ENCODE measurements around the gene COL18A1.

COL18A1 gene

GRCh38 chr21:45531393-45532215, 126.6 kb downstream of the COL18A1 start:
- Histone ChIP-seq H3K4me3 (ENCODE audit: low read length) (no peak overlapping the region), H3K27ac (ENCODE audit: low read depth, low read length) (no peak overlapping the region), H3K9ac (ENCODE audit: low read depth, low read length) (no peak overlapping the region), H3K4me1 (ENCODE audit: insufficient read depth, low read length) (no peaks in the 10 kb centered on the region), H3K27me3 (ENCODE audit: insufficient read depth, low read length) (no peaks in the 10 kb centered on the region), H3K9me3 (ENCODE audit: insufficient read depth, low read depth, low read length) (no peaks in the 10 kb centered on the region), H3K36me3 (ENCODE audit: insufficient read depth, low read length) (peaks cover 52% of the 10 kb centered on the region)
- WGBS = 96% methylated on average over 76 of the region's 76 CpGs

- H3K4me1 ChIP-seq (ENCODE audit: insufficient read depth, low read length) = no peaks in the 10 kb centered on the region
- no peaks in the 10 kb centered on the region for H3K9me3 ChIP-seq (ENCODE audit: insufficient read depth, low read depth, low read length)
- H3K36me3 ChIP-seq (ENCODE audit: insufficient read depth, low read length) = peaks cover 53% of the 10 kb centered on the region
- no peak overlapping the region for H3K4me3 ChIP-seq (ENCODE audit: low read length)
- H3K9ac ChIP-seq (ENCODE audit: low read depth, low read length) = no peak overlapping the region
- no peak overlapping the region for H3K27ac ChIP-seq (ENCODE audit: low read depth, low read length)
- no peaks in the 10 kb centered on the region for H3K27me3 ChIP-seq (ENCODE audit: insufficient read depth, low read length)
- WGBS = 88% methylated on average over 7 of the region's 7 CpGs
These were observed 127.9 kb downstream of the COL18A1 start for GRCh38 chr21:45532826-45533360.

GRCh38 chr21:45533361-45533845, 128.4 kb downstream of the COL18A1 start:
- Histone ChIP-seq H3K4me1 (ENCODE audit: insufficient read depth, low read length) (no peaks in the 10 kb centered on the region), H3K36me3 (ENCODE audit: insufficient read depth, low read length) (peaks cover 48% of the 10 kb centered on the region), H3K27me3 (ENCODE audit: insufficient read depth, low read length) (no peaks in the 10 kb centered on the region), H3K27ac (ENCODE audit: low read depth, low read length) (no peak overlapping the region), H3K9me3 (ENCODE audit: insufficient read depth, low read depth, low read length) (no peaks in the 10 kb centered on the region), H3K9ac (ENCODE audit: low read depth, low read length) (no peak overlapping the region), H3K4me3 (ENCODE audit: low read length) (no peak overlapping the region)
- WGBS = 91% methylated on average over 12 of the region's 12 CpGs

GRCh38 chr21:45533846-45534635, 129.1 kb downstream of the COL18A1 start:
- H3K9ac ChIP-seq (ENCODE audit: low read depth, low read length) = no peak overlapping the region
- H3K36me3 ChIP-seq (ENCODE audit: insufficient read depth, low read length) = peaks cover 44% of the 10 kb centered on the region
- H3K27ac ChIP-seq (ENCODE audit: low read depth, low read length) = no peak overlapping the region
- WGBS = 93% methylated on average over 20 of the region's 20 CpGs
- no peak overlapping the region for H3K4me3 ChIP-seq (ENCODE audit: low read length)
- H3K9me3 ChIP-seq (ENCODE audit: insufficient read depth, low read depth, low read length) = no peaks in the 10 kb centered on the region
- no peaks in the 10 kb centered on the region for H3K27me3 ChIP-seq (ENCODE audit: insufficient read depth, low read length)
- H3K4me1 ChIP-seq (ENCODE audit: insufficient read depth, low read length) = no peaks in the 10 kb centered on the region

GRCh38 chr21:45534636-45535331, 129.8 kb downstream of the COL18A1 start:
- Histone ChIP-seq H3K9me3 (ENCODE audit: insufficient read depth, low read depth, low read length) (no peaks in the 10 kb centered on the region), H3K4me3 (ENCODE audit: low read length) (no peak overlapping the region), H3K36me3 (ENCODE audit: insufficient read depth, low read length) (peaks cover 36% of the 10 kb centered on the region), H3K4me1 (ENCODE audit: insufficient read depth, low read length) (no peaks in the 10 kb centered on the region), H3K27ac (ENCODE audit: low read depth, low read length) (no peak overlapping the region), H3K9ac (ENCODE audit: low read depth, low read length) (no peak overlapping the region), H3K27me3 (ENCODE audit: insufficient read depth, low read length) (no peaks in the 10 kb centered on the region)
- WGBS = 81% methylated on average over 28 of the region's 28 CpGs

GRCh38 chr21:45535341-45536081, 130.5 kb downstream of the COL18A1 start:
- H3K27ac ChIP-seq (ENCODE audit: low read depth, low read length) = no peak overlapping the region
- WGBS = 94% methylated on average over 34 of the region's 34 CpGs

GRCh38 chr21:45536301-45537081, 131.5 kb downstream of the COL18A1 start:
- H3K27ac ChIP-seq (ENCODE audit: low read depth, low read length) = no peak overlapping the region
- WGBS = 95% methylated on average over 30 of the region's 31 CpGs
- H3K9ac ChIP-seq (ENCODE audit: low read depth, low read length) = no peak overlapping the region
- H3K9me3 ChIP-seq (ENCODE audit: insufficient read depth, low read depth, low read length) = no peaks in the 10 kb centered on the region
- no peak overlapping the region for H3K4me3 ChIP-seq (ENCODE audit: low read length)
- H3K27me3 ChIP-seq (ENCODE audit: insufficient read depth, low read length) = no peaks in the 10 kb centered on the region
- peaks cover 27% of the 10 kb centered on the region for H3K36me3 ChIP-seq (ENCODE audit: insufficient read depth, low read length)
- H3K4me1 ChIP-seq (ENCODE audit: insufficient read depth, low read length) = no peaks in the 10 kb centered on the region

More at GRCh38 chr21:45535341-45536081, 130.5 kb downstream of the COL18A1 start:
- Histone ChIP-seq H3K36me3 (ENCODE audit: insufficient read depth, low read length) (peaks cover 29% of the 10 kb centered on the region), H3K4me3 (ENCODE audit: low read length) (no peak overlapping the region), H3K9me3 (ENCODE audit: insufficient read depth, low read depth, low read length) (no peaks in the 10 kb centered on the region), H3K4me1 (ENCODE audit: insufficient read depth, low read length) (no peaks in the 10 kb centered on the region), H3K9ac (ENCODE audit: low read depth, low read length) (no peak overlapping the region), H3K27me3 (ENCODE audit: insufficient read depth, low read length) (no peaks in the 10 kb centered on the region)

- H3K4me3 ChIP-seq (ENCODE audit: low read length) = no peak overlapping the region
- peaks cover 22% of the 10 kb centered on the region for H3K36me3 ChIP-seq (ENCODE audit: insufficient read depth, low read length)
- no peaks in the 10 kb centered on the region for H3K9me3 ChIP-seq (ENCODE audit: insufficient read depth, low read depth, low read length)
- no peaks in the 10 kb centered on the region for H3K4me1 ChIP-seq (ENCODE audit: insufficient read depth, low read length)
- no peak overlapping the region for H3K27ac ChIP-seq (ENCODE audit: low read depth, low read length)
- no peak overlapping the region for H3K9ac ChIP-seq (ENCODE audit: low read depth, low read length)
- 95% methylated on average over 37 of the region's 37 CpGs for WGBS
- H3K27me3 ChIP-seq (ENCODE audit: insufficient read depth, low read length) = no peaks in the 10 kb centered on the region
These were observed 132.3 kb downstream of the COL18A1 start for GRCh38 chr21:45537111-45537745.

GRCh38 chr21:45537746-45538291, 132.9 kb downstream of the COL18A1 start:
- no peak overlapping the region for H3K27ac ChIP-seq (ENCODE audit: low read depth, low read length)
- H3K4me3 ChIP-seq (ENCODE audit: low read length) = no peak overlapping the region
- no peaks in the 10 kb centered on the region for H3K27me3 ChIP-seq (ENCODE audit: insufficient read depth, low read length)
- H3K9me3 ChIP-seq (ENCODE audit: insufficient read depth, low read depth, low read length) = no peaks in the 10 kb centered on the region
- H3K4me1 ChIP-seq (ENCODE audit: insufficient read depth, low read length) = no peaks in the 10 kb centered on the region
- no peak overlapping the region for H3K9ac ChIP-seq (ENCODE audit: low read depth, low read length)
- peaks cover 22% of the 10 kb centered on the region for H3K36me3 ChIP-seq (ENCODE audit: insufficient read depth, low read length)
- WGBS = 96% methylated on average over 27 of the region's 27 CpGs
